WTC11 (cell line): ENCODE results near the gene SCML2. TPM values are rescaled to one million over a fixed set of nuclear protein-coding genes. Genes with fewer than 3 reads are reported as not detected.

Source experiments
- ATAC-seq: fragments of 200-7000 bp; cut with Tn5 transposase; 2 replicates; pipeline ENCODE4 v1.10.0; 2021; ENCODE audit warnings: mild to moderate bottlenecking, moderate library complexity
- CTCF ChIA-PET: fragments of 300-600 bp; sonication (Branson Sonifier 250); formaldehyde crosslinking; loops from one replicate; lab custom pipeline; 2021; ENCODE audit warnings: antibody characterized with exemption; lab: Charles Lee
- POLR2A ChIA-PET: fragments of 350-600 bp; sonication (Branson Sonifier 250); formaldehyde crosslinking; loops from one replicate; lab custom pipeline; 2021; ENCODE audit warnings: antibody characterized with exemption; lab: Charles Lee
- DNase-seq: peaks from one replicate; pipeline ENCODE4 v3.0.0; 2021; ENCODE audit warnings: low spot score
- H3K27ac Mint-ChIP-seq: 2 replicates; pipeline ENCODE4 v1.8.0; 2021; ENCODE audit warnings: mixed read lengths
- H3K27me3 Mint-ChIP-seq: 2 replicates; pipeline ENCODE4 v1.8.0; 2021; ENCODE audit warnings: low read depth, mild to moderate bottlenecking, moderate library complexity, mixed read lengths
- H3K36me3 Mint-ChIP-seq: 2 replicates; pipeline ENCODE4 v1.8.0; 2021; ENCODE audit warnings: mixed read lengths
- H3K4me1 Mint-ChIP-seq: 2 replicates; pipeline ENCODE4 v1.8.0; 2022; ENCODE audit warnings: mixed read lengths
- H3K4me3 Mint-ChIP-seq: 2 replicates; pipeline ENCODE4 v1.8.0; 2021; ENCODE audit warnings: mild to moderate bottlenecking, moderate library complexity, mixed read lengths
- H3K9me3 Mint-ChIP-seq: 2 replicates; pipeline ENCODE4 v1.8.0; 2021; ENCODE audit warnings: mixed read lengths
- HMGA2 ChIP-seq: fragments of 250-450 bp; sonication (Bioruptor Pico); IDR thresholded peaks from 2 replicates; pipeline ENCODE4 v1.4.0; 2021; ENCODE audit warnings: mild to moderate bottlenecking, moderate library complexity
- IRF2 ChIP-seq: sonication (generic); formaldehyde crosslinking; IDR thresholded peaks from 2 replicates; pipeline ENCODE4 v1.8.0; 2022; ENCODE audit warnings: low read depth, missing genetic modification reagents, borderline replicate concordance
- JAZF1 ChIP-seq: fragments of 250-450 bp; sonication (Bioruptor Pico); IDR thresholded peaks from 2 replicates; pipeline ENCODE4 v1.9.0; 2021; ENCODE audit warnings: moderate library complexity, mild to moderate bottlenecking, inconsistent platforms
- MYBL2 ChIP-seq: sonication (generic); formaldehyde crosslinking; IDR thresholded peaks from 2 replicates; pipeline ENCODE4 v1.8.1; 2023; ENCODE audit warnings: mild to moderate bottlenecking, moderate library complexity, missing genetic modification reagents
- NR2C2 ChIP-seq: sonication (generic); formaldehyde crosslinking; IDR thresholded peaks from 2 replicates; pipeline ENCODE4 v1.8.0; 2022; ENCODE audit warnings: mild to moderate bottlenecking, missing genetic modification reagents
- RORB ChIP-seq: fragments of 250-450 bp; sonication (Bioruptor Pico); IDR thresholded peaks from 2 replicates; pipeline ENCODE4 v1.9.0; 2021; ENCODE audit warnings: mild to moderate bottlenecking
- SOX15 ChIP-seq: fragments of 250-450 bp; sonication (Bioruptor Pico); IDR thresholded peaks from 2 replicates; pipeline ENCODE4 v1.9.0; 2021; ENCODE audit warnings: mild to moderate bottlenecking
- TCF7 ChIP-seq: sonication (generic); formaldehyde crosslinking; IDR thresholded peaks from 2 replicates; pipeline ENCODE4 v1.8.0; 2022; ENCODE audit warnings: mild to moderate bottlenecking, low read depth, missing genetic modification reagents, moderate library complexity
- TEAD1 ChIP-seq: sonication (generic); formaldehyde crosslinking; IDR thresholded peaks from 2 replicates; pipeline ENCODE4 v1.8.0; 2022; ENCODE audit warnings: mild to moderate bottlenecking, missing genetic modification reagents
- ZNF138 ChIP-seq: sonication (generic); formaldehyde crosslinking; conservative IDR thresholded peaks from 2 replicates; pipeline ENCODE4 v1.8.1; 2022; ENCODE audit warnings: mild to moderate bottlenecking, moderate library complexity, missing genetic modification reagents
- ZNF396 ChIP-seq: fragments of 250-450 bp; sonication (Bioruptor Pico); IDR thresholded peaks from 2 replicates; pipeline ENCODE4 v1.8.0; 2021; ENCODE audit warnings: mild to moderate bottlenecking, moderate library complexity, borderline replicate concordance
- ZNF671 ChIP-seq: fragments of 250-450 bp; sonication (Bioruptor Pico); IDR thresholded peaks from 2 replicates; pipeline ENCODE4 v1.8.0; 2021; ENCODE audit warnings: mild to moderate bottlenecking
- total RNA-seq: library from RNA; stranded (reverse); gene quantifications from 3 replicates; pipeline ENCODE4 v1.2.3, GENCODE V29; 2021
- TF ChIP-seq, protein P1 (sequence below): sonication (generic); formaldehyde crosslinking; IDR thresholded peaks from 2 replicates; pipeline ENCODE4 v1.8.0; 2022; ENCODE audit warnings: mild to moderate bottlenecking, missing genetic modification reagents
- TF ChIP-seq, protein P2 (sequence below): sonication (generic); formaldehyde crosslinking; IDR thresholded peaks from 2 replicates; pipeline ENCODE4 v1.8.0; 2022; ENCODE audit warnings: missing genetic modification reagents
- TF ChIP-seq, protein P3 (sequence below): sonication (generic); formaldehyde crosslinking; IDR thresholded peaks from 2 replicates; pipeline ENCODE4 v1.8.1; 2023; ENCODE audit warnings: mild to moderate bottlenecking, missing genetic modification reagents, borderline replicate concordance

The SCML2 gene
- total RNA-seq, 1 experiment from 2014 or later = 12.8 TPM

DNA sequence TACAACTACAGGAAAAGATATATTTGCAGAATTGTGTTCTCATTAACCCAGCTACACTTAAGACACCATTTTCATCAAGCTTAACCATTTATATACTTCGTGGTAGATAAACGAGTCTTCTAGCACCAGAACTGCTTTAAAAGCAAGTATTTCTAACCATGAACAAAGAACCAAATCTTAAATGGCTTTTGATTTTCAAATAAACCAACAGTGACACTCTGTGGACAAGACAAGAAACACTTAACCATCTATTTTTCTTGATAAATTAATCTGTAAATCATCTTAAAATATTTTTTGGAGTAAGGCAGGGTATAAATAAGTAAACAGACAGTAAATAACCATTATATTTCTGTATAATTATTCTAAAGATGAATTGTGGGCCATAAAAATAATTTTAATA, 144.0 kb downstream of the SCML2 start:
- H3K4me1 Mint-ChIP-seq = no peaks in the 10 kb centered on the region
- no peak for TF ChIP-seq JAZF1
- TF ChIP-seq, protein P1, sequence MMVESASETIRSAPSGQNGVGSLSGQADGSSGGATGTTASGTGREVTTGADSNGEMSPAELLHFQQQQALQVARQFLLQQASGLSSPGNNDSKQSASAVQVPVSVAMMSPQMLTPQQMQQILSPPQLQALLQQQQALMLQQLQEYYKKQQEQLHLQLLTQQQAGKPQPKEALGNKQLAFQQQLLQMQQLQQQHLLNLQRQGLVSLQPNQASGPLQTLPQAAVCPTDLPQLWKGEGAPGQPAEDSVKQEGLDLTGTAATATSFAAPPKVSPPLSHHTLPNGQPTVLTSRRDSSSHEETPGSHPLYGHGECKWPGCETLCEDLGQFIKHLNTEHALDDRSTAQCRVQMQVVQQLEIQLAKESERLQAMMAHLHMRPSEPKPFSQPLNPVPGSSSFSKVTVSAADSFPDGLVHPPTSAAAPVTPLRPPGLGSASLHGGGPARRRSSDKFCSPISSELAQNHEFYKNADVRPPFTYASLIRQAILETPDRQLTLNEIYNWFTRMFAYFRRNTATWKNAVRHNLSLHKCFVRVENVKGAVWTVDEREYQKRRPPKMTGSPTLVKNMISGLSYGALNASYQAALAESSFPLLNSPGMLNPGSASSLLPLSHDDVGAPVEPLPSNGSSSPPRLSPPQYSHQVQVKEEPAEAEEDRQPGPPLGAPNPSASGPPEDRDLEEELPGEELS = no peak
- TF ChIP-seq SOX15 (CRISPR knock-in tag) = no peak
- no peak for TF ChIP-seq ZNF671
- TF ChIP-seq NR2C2 = no peak
- TF ChIP-seq RORB (CRISPR knock-in tag) = no peak
- TF ChIP-seq, all 79 proteins: peak for 0
- Mint-ChIP-seq H3K36me3 (no peaks in the 10 kb centered on the region), H3K27me3 (no peaks in the 10 kb centered on the region), H3K27ac (no peak overlapping the region), H3K4me3 (no peak overlapping the region), H3K9me3 (no peaks in the 10 kb centered on the region)
- ChIA-PET POLR2A (no interaction called here), CTCF (interaction anchor here (1.4 to 1.9 kb wide), 2 partner anchors 265 to 398 kb away, joined by 6 read pairs; no protein-coding TSS in a partner anchor)
- DNase-seq (no peak), ATAC-seq (no peak)

DNA sequence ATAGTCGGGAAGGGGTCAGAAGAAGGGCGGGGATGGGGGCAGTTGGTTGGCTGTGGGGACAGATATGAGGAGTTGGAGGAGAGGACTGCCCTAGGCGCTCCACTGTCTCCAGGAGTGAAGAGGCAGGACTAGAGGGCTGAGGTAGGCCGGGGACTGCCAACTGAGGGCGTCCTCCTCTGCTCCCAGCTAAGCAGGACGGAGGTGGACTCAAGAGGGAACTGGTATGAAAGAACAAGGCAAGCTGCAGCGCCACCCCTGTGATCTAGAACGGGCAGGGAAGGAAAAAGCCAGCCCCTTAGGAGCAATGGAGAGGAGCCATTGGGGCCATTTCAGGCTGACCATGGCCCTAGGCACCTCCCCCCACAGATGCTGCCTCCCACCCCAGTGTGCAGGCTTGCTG, 147.8 kb downstream of the SCML2 start:
- Mint-ChIP-seq H3K9me3 (no peaks in the 10 kb centered on the region), H3K4me1 (no peaks in the 10 kb centered on the region), H3K4me3 (no peak overlapping the region)

DNA sequence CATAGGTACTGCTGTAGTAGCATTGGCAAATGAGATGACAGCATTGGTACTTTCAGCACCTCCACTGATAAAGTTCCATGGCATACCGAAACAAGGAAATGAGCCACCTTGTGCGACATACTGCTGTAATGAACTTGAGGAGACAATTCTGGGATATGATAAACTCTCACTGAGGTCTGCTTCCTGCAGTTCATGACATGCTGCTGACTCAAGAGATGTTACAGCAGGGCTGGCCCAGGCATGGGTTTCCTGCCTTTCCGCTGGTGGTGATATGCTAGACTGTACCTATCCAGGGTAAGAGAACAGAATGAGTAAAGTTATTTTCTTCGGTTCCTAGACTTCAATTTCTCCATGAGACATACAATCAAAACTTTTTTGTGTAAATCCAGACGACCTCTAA, 150.9 kb downstream of the SCML2 start:
- Mint-ChIP-seq H3K36me3 (no peaks in the 10 kb centered on the region), H3K4me3 (no peak overlapping the region), H3K4me1 (no peaks in the 10 kb centered on the region), H3K9me3 (no peaks in the 10 kb centered on the region), H3K27ac (no peak overlapping the region), H3K27me3 (no peaks in the 10 kb centered on the region; the same call in 1 of the 2 replicates)
- ChIA-PET POLR2A (no interaction called here), CTCF (no interaction called here)
- ATAC-seq (no peak), DNase-seq (no peak)
- TF ChIP-seq, protein P1 = no peak
- TF ChIP-seq, protein P2, sequence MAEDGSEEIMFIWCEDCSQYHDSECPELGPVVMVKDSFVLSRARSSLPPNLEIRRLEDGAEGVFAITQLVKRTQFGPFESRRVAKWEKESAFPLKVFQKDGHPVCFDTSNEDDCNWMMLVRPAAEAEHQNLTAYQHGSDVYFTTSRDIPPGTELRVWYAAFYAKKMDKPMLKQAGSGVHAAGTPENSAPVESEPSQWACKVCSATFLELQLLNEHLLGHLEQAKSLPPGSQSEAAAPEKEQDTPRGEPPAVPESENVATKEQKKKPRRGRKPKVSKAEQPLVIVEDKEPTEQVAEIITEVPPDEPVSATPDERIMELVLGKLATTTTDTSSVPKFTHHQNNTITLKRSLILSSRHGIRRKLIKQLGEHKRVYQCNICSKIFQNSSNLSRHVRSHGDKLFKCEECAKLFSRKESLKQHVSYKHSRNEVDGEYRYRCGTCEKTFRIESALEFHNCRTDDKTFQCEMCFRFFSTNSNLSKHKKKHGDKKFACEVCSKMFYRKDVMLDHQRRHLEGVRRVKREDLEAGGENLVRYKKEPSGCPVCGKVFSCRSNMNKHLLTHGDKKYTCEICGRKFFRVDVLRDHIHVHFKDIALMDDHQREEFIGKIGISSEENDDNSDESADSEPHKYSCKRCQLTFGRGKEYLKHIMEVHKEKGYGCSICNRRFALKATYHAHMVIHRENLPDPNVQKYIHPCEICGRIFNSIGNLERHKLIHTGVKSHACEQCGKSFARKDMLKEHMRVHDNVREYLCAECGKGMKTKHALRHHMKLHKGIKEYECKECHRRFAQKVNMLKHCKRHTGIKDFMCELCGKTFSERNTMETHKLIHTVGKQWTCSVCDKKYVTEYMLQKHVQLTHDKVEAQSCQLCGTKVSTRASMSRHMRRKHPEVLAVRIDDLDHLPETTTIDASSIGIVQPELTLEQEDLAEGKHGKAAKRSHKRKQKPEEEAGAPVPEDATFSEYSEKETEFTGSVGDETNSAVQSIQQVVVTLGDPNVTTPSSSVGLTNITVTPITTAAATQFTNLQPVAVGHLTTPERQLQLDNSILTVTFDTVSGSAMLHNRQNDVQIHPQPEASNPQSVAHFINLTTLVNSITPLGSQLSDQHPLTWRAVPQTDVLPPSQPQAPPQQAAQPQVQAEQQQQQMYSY = no peak
- no peak for TF ChIP-seq HMGA2 (CRISPR knock-in tag)

More for the DNA sequence above, 147.8 kb downstream of the SCML2 start:
- POLR2A ChIA-PET = no interaction called here
- no peak for DNase-seq
- no peaks in the 10 kb centered on the region for H3K36me3 Mint-ChIP-seq
- no peak overlapping the region for H3K27ac Mint-ChIP-seq
- CTCF ChIA-PET = interaction anchor here (1.1 kb wide), 1 partner anchor 394 kb away, joined by 3 read pairs; no protein-coding TSS in a partner anchor
- no peak for ATAC-seq
- TF ChIP-seq TEAD1 = no peak
- TF ChIP-seq ZNF138 = no peak
- no peak for TF ChIP-seq ZNF396 (CRISPR knock-in tag)
- no peak for TF ChIP-seq MYBL2
- TF ChIP-seq, protein P3, sequence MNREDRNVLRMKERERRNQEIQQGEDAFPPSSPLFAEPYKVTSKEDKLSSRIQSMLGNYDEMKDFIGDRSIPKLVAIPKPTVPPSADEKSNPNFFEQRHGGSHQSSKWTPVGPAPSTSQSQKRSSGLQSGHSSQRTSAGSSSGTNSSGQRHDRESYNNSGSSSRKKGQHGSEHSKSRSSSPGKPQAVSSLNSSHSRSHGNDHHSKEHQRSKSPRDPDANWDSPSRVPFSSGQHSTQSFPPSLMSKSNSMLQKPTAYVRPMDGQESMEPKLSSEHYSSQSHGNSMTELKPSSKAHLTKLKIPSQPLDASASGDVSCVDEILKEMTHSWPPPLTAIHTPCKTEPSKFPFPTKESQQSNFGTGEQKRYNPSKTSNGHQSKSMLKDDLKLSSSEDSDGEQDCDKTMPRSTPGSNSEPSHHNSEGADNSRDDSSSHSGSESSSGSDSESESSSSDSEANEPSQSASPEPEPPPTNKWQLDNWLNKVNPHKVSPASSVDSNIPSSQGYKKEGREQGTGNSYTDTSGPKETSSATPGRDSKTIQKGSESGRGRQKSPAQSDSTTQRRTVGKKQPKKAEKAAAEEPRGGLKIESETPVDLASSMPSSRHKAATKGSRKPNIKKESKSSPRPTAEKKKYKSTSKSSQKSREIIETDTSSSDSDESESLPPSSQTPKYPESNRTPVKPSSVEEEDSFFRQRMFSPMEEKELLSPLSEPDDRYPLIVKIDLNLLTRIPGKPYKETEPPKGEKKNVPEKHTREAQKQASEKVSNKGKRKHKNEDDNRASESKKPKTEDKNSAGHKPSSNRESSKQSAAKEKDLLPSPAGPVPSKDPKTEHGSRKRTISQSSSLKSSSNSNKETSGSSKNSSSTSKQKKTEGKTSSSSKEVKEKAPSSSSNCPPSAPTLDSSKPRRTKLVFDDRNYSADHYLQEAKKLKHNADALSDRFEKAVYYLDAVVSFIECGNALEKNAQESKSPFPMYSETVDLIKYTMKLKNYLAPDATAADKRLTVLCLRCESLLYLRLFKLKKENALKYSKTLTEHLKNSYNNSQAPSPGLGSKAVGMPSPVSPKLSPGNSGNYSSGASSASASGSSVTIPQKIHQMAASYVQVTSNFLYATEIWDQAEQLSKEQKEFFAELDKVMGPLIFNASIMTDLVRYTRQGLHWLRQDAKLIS (CRISPR knock-in tag) = no peak
- no peak for TF ChIP-seq IRF2
- no peak for TF ChIP-seq TCF7 (CRISPR knock-in tag)
- no peaks in the 10 kb centered on the region; the same call in 1 of the 2 replicates for H3K27me3 Mint-ChIP-seq
